ENCODE data around the gene TBC1D12.

Gene TBC1D12

DNA sequence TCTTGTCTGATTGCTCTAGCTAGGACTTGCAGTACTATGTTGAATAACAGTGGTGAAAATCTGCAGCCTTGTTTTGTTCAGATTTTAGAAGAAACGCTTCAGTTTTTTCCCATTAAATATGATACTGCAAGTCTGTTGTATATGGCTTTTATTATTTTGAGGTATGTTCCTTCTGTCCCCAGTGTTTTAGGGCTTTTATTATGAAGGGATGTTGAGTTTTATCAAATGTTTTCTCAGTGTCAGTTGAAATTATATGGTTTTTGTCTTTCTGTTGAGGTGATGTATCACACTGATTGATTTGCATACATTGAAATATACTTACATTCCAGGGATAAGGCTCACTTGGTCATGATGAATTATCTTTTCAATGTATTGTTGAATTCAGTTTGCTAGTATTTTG is 82.8 kb downstream of the TBC1D12 start:
- ChIA-PET CTCF (no interaction called here), POLR2A (no interaction called here)
- TF ChIP-seq, protein P1, sequence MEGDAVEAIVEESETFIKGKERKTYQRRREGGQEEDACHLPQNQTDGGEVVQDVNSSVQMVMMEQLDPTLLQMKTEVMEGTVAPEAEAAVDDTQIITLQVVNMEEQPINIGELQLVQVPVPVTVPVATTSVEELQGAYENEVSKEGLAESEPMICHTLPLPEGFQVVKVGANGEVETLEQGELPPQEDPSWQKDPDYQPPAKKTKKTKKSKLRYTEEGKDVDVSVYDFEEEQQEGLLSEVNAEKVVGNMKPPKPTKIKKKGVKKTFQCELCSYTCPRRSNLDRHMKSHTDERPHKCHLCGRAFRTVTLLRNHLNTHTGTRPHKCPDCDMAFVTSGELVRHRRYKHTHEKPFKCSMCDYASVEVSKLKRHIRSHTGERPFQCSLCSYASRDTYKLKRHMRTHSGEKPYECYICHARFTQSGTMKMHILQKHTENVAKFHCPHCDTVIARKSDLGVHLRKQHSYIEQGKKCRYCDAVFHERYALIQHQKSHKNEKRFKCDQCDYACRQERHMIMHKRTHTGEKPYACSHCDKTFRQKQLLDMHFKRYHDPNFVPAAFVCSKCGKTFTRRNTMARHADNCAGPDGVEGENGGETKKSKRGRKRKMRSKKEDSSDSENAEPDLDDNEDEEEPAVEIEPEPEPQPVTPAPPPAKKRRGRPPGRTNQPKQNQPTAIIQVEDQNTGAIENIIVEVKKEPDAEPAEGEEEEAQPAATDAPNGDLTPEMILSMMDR (IDR thresholded peaks at IDR 0.05; ENCODE audit: control extremely low read depth, extremely low read depth, low read depth, missing control alignments), result no peak
- DNase-seq (ENCODE audit: extremely low spot score), result no peak

DNA sequence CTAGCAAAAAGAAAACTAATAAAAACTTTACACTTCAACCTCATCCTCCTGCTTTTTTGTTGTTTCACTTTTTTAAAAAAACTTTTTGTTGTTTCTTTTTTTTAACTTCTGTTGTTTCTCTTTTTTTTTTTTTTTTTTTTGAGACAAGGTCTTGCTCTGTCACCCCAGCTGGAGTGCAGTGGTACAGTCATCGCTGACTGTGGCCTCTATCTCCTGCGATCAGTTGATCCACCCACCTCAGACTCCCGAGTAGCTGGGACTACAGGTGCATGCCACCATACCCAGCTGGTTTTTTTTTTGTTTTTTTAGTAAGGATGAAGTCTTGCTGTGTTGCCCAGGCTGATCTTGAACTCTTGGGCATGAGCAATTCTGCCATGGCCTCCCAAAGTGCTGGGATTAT is 85.2 kb downstream of the TBC1D12 start:
- no peak for DNase-seq (ENCODE audit: extremely low spot score)
- TF ChIP-seq, protein P1 (IDR thresholded peaks at IDR 0.05; ENCODE audit: control extremely low read depth, extremely low read depth, low read depth, missing control alignments), result no peak
- POLR2A ChIA-PET, result no interaction called here
- CTCF ChIA-PET, result no interaction called here

DNA sequence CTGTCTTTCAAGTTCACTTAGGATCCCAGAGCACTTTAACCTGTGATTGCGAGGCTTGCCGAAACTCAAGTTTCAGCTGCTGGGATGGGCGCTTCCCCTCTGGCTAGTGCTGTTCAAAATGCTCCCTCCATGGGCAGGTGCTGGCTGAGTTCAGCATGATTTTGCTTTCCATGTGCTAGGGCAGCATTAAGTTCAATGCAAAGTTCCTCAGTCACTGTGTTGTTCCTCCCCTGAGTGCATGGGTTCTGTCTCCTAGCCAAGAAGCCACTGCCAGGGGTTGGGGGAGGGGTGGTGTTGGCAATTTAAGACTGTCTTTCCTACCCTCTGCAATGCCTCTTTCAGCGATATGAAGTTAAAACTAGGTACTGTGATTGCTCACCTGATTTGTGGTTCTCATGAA is 86.8 kb downstream of the TBC1D12 start:
- TF ChIP-seq, protein P1 (IDR thresholded peaks at IDR 0.05; ENCODE audit: control extremely low read depth, extremely low read depth, low read depth, missing control alignments), result no peak
- CTCF ChIA-PET, result interaction anchor here (1.5 kb wide), 1 partner anchor 45 kb away, joined by 4 read pairs; no protein-coding TSS in a partner anchor
- no peak for DNase-seq (ENCODE audit: extremely low spot score)
- POLR2A ChIA-PET, result no interaction called here

DNA sequence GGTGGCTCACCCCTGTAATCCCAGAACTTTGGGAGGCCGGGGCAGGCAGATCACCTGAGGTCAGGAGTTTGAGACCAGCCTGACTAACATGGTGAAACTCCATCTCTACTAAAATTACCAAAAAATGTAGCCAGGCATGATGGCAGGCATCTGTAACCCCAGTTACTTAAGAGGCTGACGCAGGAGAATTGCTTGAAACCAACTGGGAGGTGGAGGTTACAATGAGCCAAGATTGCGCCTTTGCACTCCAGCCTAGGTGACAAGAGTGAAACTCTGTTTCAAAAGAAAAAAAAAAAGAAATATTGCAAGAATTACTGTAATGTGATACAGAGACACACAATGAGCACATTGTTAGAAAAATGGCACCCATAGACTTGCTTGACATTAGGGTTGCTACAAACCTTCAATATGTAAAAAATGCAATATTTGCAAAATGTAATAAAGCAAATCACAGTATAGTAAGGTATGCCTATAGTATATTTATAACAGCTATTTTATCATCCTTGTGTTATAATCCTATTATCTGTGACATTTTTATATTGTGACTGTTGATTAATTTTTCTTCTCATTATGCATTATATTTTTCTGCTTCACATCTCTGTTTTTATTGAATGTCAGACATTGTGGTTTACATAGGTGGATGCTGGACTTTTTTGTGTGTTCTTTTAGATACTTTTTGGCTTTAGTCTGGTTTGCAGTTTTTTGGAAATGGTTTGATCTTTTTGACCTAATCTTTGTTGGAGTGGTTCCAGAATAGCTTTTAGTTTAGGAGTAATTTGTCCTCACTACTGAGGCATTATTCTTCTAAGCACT is 87.8 kb downstream of the TBC1D12 start:
- ChIA-PET POLR2A (no interaction called here), CTCF (interaction anchor here (1.5 kb wide), 1 partner anchor 46 kb away, joined by 4 read pairs; no protein-coding TSS in a partner anchor)
- TF ChIP-seq, protein P1 (IDR thresholded peaks at IDR 0.05; ENCODE audit: control extremely low read depth, extremely low read depth, low read depth, missing control alignments), result no peak
- no peak for DNase-seq (ENCODE audit: extremely low spot score)

DNA sequence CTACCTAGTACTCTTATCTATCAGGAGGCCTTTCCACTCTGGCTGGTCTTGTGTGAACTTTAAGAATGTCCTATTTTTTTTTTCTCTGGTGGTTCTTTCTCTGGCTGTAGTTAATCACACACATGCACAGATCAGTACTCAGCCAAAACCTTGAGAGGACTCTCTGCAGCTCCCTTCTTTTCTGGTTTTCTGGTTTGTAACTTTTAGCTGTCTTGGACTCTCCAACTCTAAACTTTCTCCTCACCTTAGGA is 88.4 kb downstream of the TBC1D12 start:
- DNase-seq (ENCODE audit: extremely low spot score), result no peak
- POLR2A ChIA-PET, result no interaction called here
- TF ChIP-seq, protein P1 (IDR thresholded peaks at IDR 0.05; ENCODE audit: control extremely low read depth, extremely low read depth, low read depth, missing control alignments), result no peak
- CTCF ChIA-PET, result no interaction called here

DNA sequence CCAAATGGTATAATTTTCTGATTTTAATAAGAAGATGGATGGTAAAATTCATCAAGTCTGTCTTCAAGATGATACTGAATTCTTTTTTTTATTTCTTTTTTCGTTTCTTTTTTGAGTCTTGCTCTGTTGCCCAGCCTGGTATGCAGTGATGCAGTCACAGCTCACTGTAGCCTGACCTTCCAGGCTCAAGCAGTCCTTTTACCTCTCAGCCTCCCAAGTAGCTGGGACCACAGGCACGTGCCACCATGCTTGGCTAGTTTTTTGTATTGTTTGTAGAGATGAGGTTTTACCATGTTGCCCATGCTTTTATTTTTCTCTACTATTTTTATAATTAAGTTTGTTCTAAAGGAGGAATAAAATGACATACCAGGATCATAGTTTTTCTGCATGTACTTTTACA is 91.1 kb downstream of the TBC1D12 start:
- DNase-seq (ENCODE audit: extremely low spot score), result no peak
- CTCF ChIA-PET, result no interaction called here
- TF ChIP-seq, protein P1 (IDR thresholded peaks at IDR 0.05; ENCODE audit: control extremely low read depth, extremely low read depth, low read depth, missing control alignments), result no peak
- POLR2A ChIA-PET, result no interaction called here

Measured in GM10248 (cell line).